Esophagus (tissue), 2 donors: Measurements from ENCODE around the gene ARAP3. TPM values are rescaled to one million over a fixed set of nuclear protein-coding genes. Genes with fewer than 3 reads are reported as not detected.

ENCODE experiments used
- H3K27ac ChIP-seq, 2 donors: one replicate each; pipeline ENCODE4 v1.5.1; 2013; ENCODE audit warnings: low read depth in 2 of 2, mild to moderate bottlenecking in 2 of 2, inconsistent platforms in 1 of 2, low read length in 1 of 2, moderate library complexity in 1 of 2
- H3K27me3 ChIP-seq, 2 donors: one replicate each; pipeline ENCODE4 v1.6.1; 2013; ENCODE audit warnings: low read length in 2 of 2, control low read depth in 1 of 2, mild to moderate bottlenecking in 1 of 2; ENCODE audit not compliant: insufficient read depth in 2 of 2, control insufficient read depth in 1 of 2
- H3K36me3 ChIP-seq, 2 donors: one replicate each; pipeline ENCODE4 v1.6.1; 2013; ENCODE audit warnings: low read length in 1 of 2; ENCODE audit not compliant: control insufficient read depth in 2 of 2, insufficient read depth in 2 of 2
- H3K4me1 ChIP-seq, 2 donors: one replicate each; pipeline ENCODE4 v1.6.1; 2013; ENCODE audit warnings: low read length in 1 of 2; ENCODE audit not compliant: control insufficient read depth in 2 of 2, insufficient read depth in 2 of 2
- H3K4me3 ChIP-seq, 2 donors: one replicate each; pipeline ENCODE4 v1.5.1; 2013; ENCODE audit warnings: low read length in 2 of 2, mild to moderate bottlenecking in 2 of 2, low read depth in 1 of 2, moderate library complexity in 1 of 2
- H3K9me3 ChIP-seq, 2 donors: one replicate each; pipeline ENCODE4 v1.6.1; 2013; ENCODE audit warnings: mild to moderate bottlenecking in 2 of 2, low read depth in 1 of 2, low read length in 1 of 2, moderate library complexity in 1 of 2; ENCODE audit not compliant: control insufficient read depth in 2 of 2, insufficient read depth in 1 of 2
- WGBS, 2 donors: extraction: QIAGEN DNeasy Blood & Tissue Kit; methylation state at CpG; one replicate each; pipeline ENCODE4 v1.1.7; 2013; 5-methylcytosine and 5-hydroxymethylcytosine counted together
- polyA plus RNA-seq, 2 donors: library from polyadenylated mRNA; stranded (reverse); fragments of 200-250 nt; gene quantifications; one replicate each; pipeline ENCODE4 v1.2.3, GENCODE V29; 2013
- donor health status: healthy with polysubstance abuse.
- donor health status: Bipolar disorder and iron deficiency.

The ARAP3 gene
- polyA plus RNA-seq, 2 donors, result 2.9 to 4.0 TPM

GRCh38 chr5:141638771-141639170 is 43.3 kb downstream of the ARAP3 start:
- no peak overlapping the region for H3K27ac ChIP-seq
- 83 to 91% methylated on average over 2 of the region's 2 CpGs for WGBS, 2 donors
- peaks cover 4 to 13% of the 10 kb centered on the region in 2 donors for H3K4me1 ChIP-seq
- H3K9me3 ChIP-seq, result no peaks in the 10 kb centered on the region
- no peaks in the 10 kb centered on the region for H3K27me3 ChIP-seq
- H3K36me3 ChIP-seq, result peaks cover 0 to 4% of the 10 kb centered on the region in 2 donors
- H3K4me3 ChIP-seq, result no peak overlapping the region

GRCh38 chr5:141637767-141638419 is 44.1 kb downstream of the ARAP3 start:
- WGBS, 2 donors, result 6 to 7% methylated on average over 38 to 40 of the region's 40 CpGs
- Histone ChIP-seq H3K9me3 (no peaks in the 10 kb centered on the region), H3K27ac (peak overlapping the region; percentile 5 to 66), H3K4me3 (peak overlapping the region; percentile 84 to 96), H3K36me3 (peaks cover 0 to 4% of the 10 kb centered on the region in 2 donors), H3K4me1 (peaks cover 4 to 13% of the 10 kb centered on the region in 2 donors), H3K27me3 (no peaks in the 10 kb centered on the region)

- Histone ChIP-seq H3K4me1 (peaks cover 4 to 13% of the 10 kb centered on the region in 2 donors), H3K27ac (peak overlapping the region; percentile 65 to 66), H3K4me3 (peak overlapping the region; percentile 84 to 96), H3K9me3 (no peaks in the 10 kb centered on the region), H3K27me3 (no peaks in the 10 kb centered on the region), H3K36me3 (peaks cover 0 to 4% of the 10 kb centered on the region in 2 donors)
- 0% methylated on average over 57 to 63 of the region's 63 CpGs for WGBS, 2 donors
Observed at GRCh38 chr5:141637123-141637766, 44.8 kb downstream of the ARAP3 start.

- Histone ChIP-seq H3K36me3 (peaks cover 0 to 4% of the 10 kb centered on the region in 2 donors), H3K9me3 (no peaks in the 10 kb centered on the region), H3K27me3 (no peaks in the 10 kb centered on the region), H3K27ac (peak within 1 kb of the TSS; percentile 65 to 94), H3K4me3 (peak within 1 kb of the TSS; percentile 84 to 96), H3K4me1 (peaks cover 4 to 13% of the 10 kb centered on the region in 2 donors)
- WGBS, 2 donors, result 0 to 1% methylated on average over 55 of the region's 55 CpGs
Observed at GRCh38 chr5:141636413-141637122, 45.5 kb downstream of the ARAP3 start, which contains the start of the genes HDAC3 and RELL2. Gene HDAC3, minus strand, starts transcription at chr5:141636849. Its CDS starts 59 bp downstream, at chr5:141636790. Gene RELL2, plus strand, starts transcription at chr5:141636997. Its CDS starts 1,229 bp downstream, at chr5:141638226.

GRCh38 chr5:141636106-141636412 is 46.0 kb downstream of the ARAP3 start:
- H3K4me3 ChIP-seq, result peak overlapping the region; percentile 84 to 96
- H3K4me1 ChIP-seq, result peaks cover 4 to 13% of the 10 kb centered on the region in 2 donors
- H3K36me3 ChIP-seq, result peaks cover 0 to 4% of the 10 kb centered on the region in 2 donors
- no peaks in the 10 kb centered on the region for H3K27me3 ChIP-seq
- H3K27ac ChIP-seq, result peak overlapping the region; percentile 61 to 94
- WGBS, 2 donors, result 5 to 8% methylated on average over 3 to 4 of the region's 4 CpGs
- no peaks in the 10 kb centered on the region for H3K9me3 ChIP-seq

- Histone ChIP-seq H3K27me3 (no peaks in the 10 kb centered on the region), H3K27ac (peak overlapping the region in 1 of 2 donors; percentile 94), H3K4me1 (peaks cover 4 to 13% of the 10 kb centered on the region in 2 donors), H3K36me3 (peaks cover 0 to 4% of the 10 kb centered on the region in 2 donors), H3K4me3 (peak overlapping the region; percentile 84 to 96), H3K9me3 (no peaks in the 10 kb centered on the region)
- 55 to 58% methylated on average over 7 of the region's 7 CpGs for WGBS, 2 donors
Observed at GRCh38 chr5:141635646-141636045, 46.4 kb downstream of the ARAP3 start.

GRCh38 chr5:141634720-141635119 is 47.3 kb downstream of the ARAP3 start:
- 89 to 95% methylated on average over 6 of the region's 6 CpGs for WGBS, 2 donors
- H3K4me3 ChIP-seq, result no peak overlapping the region
- peaks cover 4 to 13% of the 10 kb centered on the region in 2 donors for H3K4me1 ChIP-seq
- H3K36me3 ChIP-seq, result peaks cover 3 to 6% of the 10 kb centered on the region in 2 donors
- no peaks in the 10 kb centered on the region for H3K9me3 ChIP-seq
- H3K27me3 ChIP-seq, result no peaks in the 10 kb centered on the region
- no peak overlapping the region for H3K27ac ChIP-seq

- Histone ChIP-seq H3K9me3 (no peaks in the 10 kb centered on the region), H3K4me3 (no peak overlapping the region), H3K27me3 (no peaks in the 10 kb centered on the region), H3K27ac (no peak overlapping the region), H3K36me3 (peaks cover 7 to 10% of the 10 kb centered on the region in 2 donors), H3K4me1 (peaks cover 4 to 13% of the 10 kb centered on the region in 2 donors)
- 77 to 84% methylated on average over 5 of the region's 5 CpGs for WGBS, 2 donors
Observed at GRCh38 chr5:141633871-141634561, 48.0 kb downstream of the ARAP3 start.

GRCh38 chr5:141632650-141633049 is 49.4 kb downstream of the ARAP3 start:
- peaks cover 4 to 7% of the 10 kb centered on the region in 2 donors for H3K4me1 ChIP-seq
- H3K9me3 ChIP-seq, result no peaks in the 10 kb centered on the region
- H3K4me3 ChIP-seq, result no peak overlapping the region
- no peaks in the 10 kb centered on the region for H3K27me3 ChIP-seq
- H3K36me3 ChIP-seq, result peaks cover 15 to 21% of the 10 kb centered on the region in 2 donors
- no peak overlapping the region for H3K27ac ChIP-seq
- WGBS, 2 donors, result 85 to 88% methylated on average over 2 of the region's 2 CpGs
